SHP77 (cell line): ENCODE results near the gene OPHN1.
A peak's percentile ranks its signal among the peaks of the same experiment; 100 is the strongest.
"Not testable (repeated sequence)": the region's sequence is repeated elsewhere in the genome, so short reads cannot be mapped to it uniquely, and the experiment has no call there.

Source experiments
- DNase-seq, 2 experiments: peaks; one replicate each; lab custom pipeline; 2025; lab: John Stamatoyannopoulos, UW

The OPHN1 gene

GRCh38 chrX:68070119-68070518, 363.2 kb downstream of the OPHN1 start:
- DNase-seq: not testable (repeated sequence)

DNA sequence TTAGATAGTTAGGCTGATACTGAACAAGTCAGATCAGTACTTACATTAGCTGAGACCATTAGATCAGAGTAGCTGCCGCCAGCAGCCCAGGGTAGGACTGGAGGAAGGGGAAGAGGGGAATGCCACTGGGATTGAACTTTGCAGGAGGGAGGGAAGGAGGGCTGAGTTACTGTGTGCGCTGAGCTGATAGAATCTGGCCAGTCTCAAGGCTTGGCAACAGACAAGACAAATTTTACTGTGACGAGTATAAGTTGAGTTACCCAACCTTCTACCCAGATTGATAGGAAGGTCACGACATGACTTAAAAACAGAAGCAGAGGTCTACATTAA, 372.1 kb downstream of the OPHN1 start:
- no peak for DNase-seq

DNA sequence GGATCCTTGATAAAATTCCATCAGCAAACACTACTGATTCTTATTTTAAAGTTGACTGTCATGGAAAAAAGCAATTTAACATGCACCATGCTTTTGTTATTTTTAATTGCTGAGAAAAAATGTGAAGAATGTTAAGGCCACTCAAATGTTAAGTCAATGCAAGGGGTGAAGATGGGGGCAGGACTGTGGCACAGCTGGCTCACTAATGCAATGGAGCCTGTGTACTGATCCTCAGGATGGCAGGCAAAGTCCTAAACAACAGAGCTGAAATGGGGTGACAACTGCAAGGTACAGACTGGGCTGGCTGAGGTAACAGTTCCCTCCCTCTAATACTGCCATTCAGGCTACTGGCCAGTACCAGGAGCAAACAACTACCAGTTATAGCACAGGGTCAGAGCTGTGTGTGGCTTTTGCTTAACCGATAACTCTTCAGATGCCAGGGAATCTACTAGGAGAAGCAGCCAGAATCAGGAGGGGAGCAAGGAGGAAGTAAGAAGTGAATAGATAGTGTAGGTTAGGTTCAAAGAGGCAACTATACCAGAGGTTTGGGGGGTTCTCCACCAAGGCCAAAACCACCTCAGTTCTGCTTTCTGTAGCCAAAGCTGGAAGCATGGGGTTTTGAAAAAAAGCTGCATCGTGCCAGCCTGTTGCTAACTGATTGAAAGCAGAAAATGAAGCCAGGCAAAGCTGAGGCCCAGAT, 372.6 kb downstream of the OPHN1 start:
- DNase-seq: no peak

DNA sequence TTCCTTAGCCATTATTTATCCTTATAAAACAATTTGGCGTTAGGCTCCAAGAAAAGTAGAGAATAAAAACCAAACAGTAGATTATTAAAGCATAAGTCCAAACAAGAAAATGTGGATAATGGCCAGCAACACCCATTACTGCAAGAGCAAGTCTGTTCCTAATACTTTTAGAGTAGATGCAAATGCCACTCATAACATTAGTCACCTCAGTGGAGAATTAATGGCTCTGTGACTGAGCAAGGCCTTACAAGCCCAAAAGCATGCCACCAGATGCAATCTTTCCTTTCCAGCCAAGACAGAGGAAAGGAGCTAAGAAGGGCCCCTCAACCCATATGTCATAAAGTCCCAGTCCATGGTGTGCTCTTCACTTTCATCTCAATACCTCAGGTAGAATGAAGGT, 373.8 kb downstream of the OPHN1 start:
- no peak for DNase-seq

- DNase-seq: no peak
Measured at GRCh38 chrX:68049466-68049865, 383.8 kb downstream of the OPHN1 start.

DNA sequence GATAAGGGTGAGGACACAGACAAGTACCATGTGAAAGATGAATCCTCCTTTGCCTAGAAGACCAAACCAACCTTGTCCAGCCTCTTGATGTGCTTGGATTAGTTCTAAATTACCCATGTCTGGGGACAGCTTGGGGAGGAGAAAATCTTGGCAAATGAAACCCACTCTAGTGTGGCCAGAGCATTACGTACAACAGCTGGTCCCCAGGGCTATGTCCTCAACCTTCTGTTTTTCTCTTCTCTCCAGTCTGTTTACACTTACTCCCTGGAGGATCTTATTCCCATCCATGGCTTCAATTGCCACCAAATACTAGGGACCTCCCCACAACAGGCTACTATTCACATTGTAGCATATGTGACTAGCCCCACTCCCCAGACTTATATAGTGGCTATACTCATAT, 384.5 kb downstream of the OPHN1 start:
- DNase-seq: no peak

DNA sequence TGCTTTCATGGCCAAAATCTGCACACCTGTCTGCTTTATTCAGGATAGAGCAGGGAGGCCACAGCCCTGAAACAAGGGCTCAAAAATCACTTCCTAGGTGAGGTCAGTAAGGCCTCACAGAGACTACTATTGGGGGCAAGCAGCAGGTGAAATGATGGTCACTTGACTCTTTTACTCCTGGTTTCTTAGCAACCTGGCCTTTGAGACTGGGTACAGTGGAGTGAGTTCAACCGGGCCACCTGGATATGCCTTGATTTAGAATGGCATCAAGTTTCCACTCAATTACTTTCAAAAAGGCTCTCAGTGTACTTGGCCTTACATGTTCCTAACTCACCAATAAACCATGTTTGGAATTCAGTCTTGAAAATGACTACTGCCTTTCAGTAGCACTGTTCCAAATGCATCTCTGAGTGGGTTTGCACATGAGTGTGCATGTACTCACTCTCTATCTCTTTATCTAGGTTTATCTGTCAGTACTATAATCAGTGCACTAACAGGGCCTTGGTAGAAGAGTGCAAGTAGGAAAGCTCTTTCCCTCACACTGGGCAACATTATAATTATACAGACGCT, 388.2 kb downstream of the OPHN1 start:
- DNase-seq: no peak

GRCh38 chrX:68043713-68044438, 389.4 kb downstream of the OPHN1 start:
- no peak for DNase-seq

DNA sequence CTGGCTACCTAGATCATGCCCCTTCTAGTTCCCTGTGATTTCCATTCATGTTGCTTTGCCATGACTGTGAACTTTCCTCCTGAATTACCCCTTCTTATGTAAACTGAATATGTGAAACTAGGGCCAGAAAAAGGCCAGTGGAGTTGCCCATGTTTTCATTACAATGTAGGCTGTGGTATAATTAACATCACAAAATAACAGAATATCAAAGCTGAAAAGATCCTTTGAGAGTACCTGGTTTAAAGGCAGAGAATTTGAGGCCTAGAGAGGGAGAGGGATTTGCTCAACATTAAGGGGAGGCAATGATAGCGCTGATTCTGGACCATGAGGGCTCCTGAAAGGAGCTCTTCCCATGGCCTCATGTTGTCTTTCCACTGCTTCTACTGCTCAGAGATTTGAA, 392.2 kb downstream of the OPHN1 start:
- no peak for DNase-seq

DNA sequence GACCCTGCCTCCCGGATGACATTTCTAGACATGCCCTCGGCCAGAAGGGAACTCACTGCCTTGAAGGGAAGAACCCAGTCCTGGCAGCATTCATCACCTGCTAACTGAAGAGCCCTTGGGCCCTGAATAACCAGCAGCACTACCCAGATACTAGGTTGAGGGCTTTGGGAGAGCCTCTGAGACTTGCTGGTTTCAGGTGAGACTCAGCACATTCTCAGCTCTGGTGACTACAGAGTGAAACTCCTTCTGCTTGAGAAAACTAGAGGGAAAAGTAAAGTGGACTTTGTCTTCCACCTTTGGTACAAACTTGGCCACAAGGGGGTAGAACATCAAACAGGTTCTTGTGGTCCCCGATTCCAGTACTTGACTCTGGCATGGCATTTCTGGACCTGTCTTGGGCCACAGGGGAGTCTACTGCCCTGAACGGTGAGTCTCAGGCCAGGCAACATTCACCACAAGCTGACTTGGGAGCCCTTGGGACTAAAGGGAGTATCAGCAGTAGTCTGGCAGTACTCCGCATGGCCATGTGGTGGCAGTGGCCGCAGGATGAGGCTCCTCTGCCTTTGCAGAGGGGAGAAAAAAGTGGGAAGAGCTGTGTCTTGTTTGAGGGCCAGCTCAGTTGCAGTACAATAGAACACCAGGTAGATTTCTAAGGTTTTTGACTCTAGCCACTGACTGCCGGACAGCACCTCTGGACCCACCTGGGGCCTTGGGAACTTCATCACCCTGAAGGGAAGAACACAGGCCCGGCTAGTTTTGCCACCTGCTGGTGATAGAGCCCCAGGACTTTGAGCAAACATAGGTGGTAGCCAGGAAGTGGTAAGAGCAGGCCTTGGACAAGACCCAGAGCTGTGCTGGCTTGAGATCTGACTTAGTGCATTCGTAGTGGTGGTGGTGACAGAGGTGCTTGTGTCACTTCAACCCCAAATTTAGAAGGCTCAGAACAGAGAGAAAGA, 414.8 kb downstream of the OPHN1 start:
- DNase-seq: peak in 1 of 2 experiments; percentile 4

GRCh38 chrX:67998540-67998939, 434.8 kb downstream of the OPHN1 start:
- DNase-seq: no peak
